ENCODE data around the gene MAGEB17. TPM values are rescaled to one million over a fixed set of nuclear protein-coding genes. Genes with fewer than 3 reads are reported as not detected.

MAGEB17 gene
- polyA plus RNA-seq, 2 of the 4 experiments (the other 2 are of a cell fraction): not detected

DNA sequence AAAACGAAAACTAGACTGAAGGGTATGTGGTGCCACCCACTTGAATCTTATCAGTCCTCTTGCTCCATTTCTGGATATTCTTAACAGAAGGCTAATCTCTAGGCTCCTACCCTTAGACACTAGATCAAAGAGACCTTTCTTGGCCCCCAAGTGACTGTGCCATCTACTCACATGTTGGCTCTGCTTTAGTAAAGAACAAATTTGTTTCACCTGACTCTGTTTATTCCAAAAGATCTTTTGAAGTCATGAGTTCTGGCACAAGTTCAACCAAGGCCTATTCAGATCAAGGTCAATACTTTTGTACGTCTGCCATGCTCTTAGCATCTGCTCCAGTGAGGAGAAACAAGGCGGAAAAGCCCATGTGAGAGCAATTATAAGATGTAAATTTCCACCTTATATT is 37.3 kb downstream of the MAGEB17 start:
- Histone ChIP-seq H3K4me1 (no peaks in the 10 kb centered on the region), H3K4me3 (no peak overlapping the region), H3K9me3 (no peaks in the 10 kb centered on the region), H3K27ac (no peak overlapping the region), H3K4me2 (no peak overlapping the region)
- ChIA-PET POLR2A (no interaction called here), CTCF (no interaction called here)
- no peak for ATAC-seq
- no peak for TF ChIP-seq POLR2A (IDR thresholded peaks at IDR 0.05; ENCODE audit: low read length)
- no peak for TF ChIP-seq RFX5 (IDR thresholded peaks at IDR 0.05)
- no peak for TF ChIP-seq KDM5A (IDR thresholded peaks at IDR 0.05)
- TF ChIP-seq POLR2AphosphoS2 (conservative IDR thresholded peaks at IDR 0.05; ENCODE audit: low read length): no peak
- no peak for TF ChIP-seq HOXB5 (CRISPR knock-in tag; IDR thresholded peaks at IDR 0.05)
- no peak for TF ChIP-seq TP53 (CRISPR knock-in tag; IDR thresholded peaks at IDR 0.05)
- TF ChIP-seq, protein P1, sequence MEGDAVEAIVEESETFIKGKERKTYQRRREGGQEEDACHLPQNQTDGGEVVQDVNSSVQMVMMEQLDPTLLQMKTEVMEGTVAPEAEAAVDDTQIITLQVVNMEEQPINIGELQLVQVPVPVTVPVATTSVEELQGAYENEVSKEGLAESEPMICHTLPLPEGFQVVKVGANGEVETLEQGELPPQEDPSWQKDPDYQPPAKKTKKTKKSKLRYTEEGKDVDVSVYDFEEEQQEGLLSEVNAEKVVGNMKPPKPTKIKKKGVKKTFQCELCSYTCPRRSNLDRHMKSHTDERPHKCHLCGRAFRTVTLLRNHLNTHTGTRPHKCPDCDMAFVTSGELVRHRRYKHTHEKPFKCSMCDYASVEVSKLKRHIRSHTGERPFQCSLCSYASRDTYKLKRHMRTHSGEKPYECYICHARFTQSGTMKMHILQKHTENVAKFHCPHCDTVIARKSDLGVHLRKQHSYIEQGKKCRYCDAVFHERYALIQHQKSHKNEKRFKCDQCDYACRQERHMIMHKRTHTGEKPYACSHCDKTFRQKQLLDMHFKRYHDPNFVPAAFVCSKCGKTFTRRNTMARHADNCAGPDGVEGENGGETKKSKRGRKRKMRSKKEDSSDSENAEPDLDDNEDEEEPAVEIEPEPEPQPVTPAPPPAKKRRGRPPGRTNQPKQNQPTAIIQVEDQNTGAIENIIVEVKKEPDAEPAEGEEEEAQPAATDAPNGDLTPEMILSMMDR (IDR thresholded peaks at IDR 0.05): no peak
- no peak for TF ChIP-seq KDM1A (IDR thresholded peaks at IDR 0.05; ENCODE audit: low read depth)
- no peak for TF ChIP-seq BHLHE40 (IDR thresholded peaks at IDR 0.05; ENCODE audit: low read depth, low read length)
- TF ChIP-seq, protein P2, sequence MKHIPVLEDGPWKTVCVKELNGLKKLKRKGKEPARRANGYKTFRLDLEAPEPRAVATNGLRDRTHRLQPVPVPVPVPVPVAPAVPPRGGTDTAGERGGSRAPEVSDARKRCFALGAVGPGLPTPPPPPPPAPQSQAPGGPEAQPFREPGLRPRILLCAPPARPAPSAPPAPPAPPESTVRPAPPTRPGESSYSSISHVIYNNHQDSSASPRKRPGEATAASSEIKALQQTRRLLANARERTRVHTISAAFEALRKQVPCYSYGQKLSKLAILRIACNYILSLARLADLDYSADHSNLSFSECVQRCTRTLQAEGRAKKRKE (CRISPR knock-in tag; IDR thresholded peaks at IDR 0.05; ENCODE audit: low read depth): no peak
- no peak for TF ChIP-seq CHD4 (IDR thresholded peaks at IDR 0.05; ENCODE audit: borderline replicate concordance)
- no peak for DNase-seq (ENCODE audit: low read depth in 1 of 2, low spot score in 1 of 2)
- no peak for FAIRE-seq
- 54% methylated on average over 3 of the region's 3 CpGs for WGBS (ENCODE audit: missing lambda C conversion rate)

DNA sequence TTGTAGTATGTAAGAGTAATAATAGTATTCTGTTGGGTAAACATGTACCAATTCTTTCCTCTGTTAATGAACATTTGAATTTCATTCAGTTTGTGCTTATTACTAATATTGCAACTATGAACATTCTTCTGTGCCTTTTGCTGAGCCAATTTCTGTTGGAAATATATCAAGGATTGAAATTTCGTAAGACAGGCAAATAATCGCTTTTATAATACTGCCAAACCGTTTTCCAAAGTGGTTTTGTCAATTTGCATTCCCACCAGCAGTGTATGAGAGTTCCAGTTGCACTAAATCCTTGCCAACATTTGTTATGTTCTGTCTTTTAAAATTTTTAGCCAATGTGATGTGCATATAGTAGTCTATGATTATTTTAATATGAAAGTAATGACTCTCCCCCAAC is 38.6 kb downstream of the MAGEB17 start:
- 24% methylated on average over 3 of the region's 3 CpGs for WGBS (ENCODE audit: missing lambda C conversion rate)
- ATAC-seq (no peak), DNase-seq (ENCODE audit: low read depth in 1 of 2, low spot score in 1 of 2) (no peak), FAIRE-seq (no peak)
- POLR2A ChIA-PET: no interaction called here
- H3K4me1 ChIP-seq: no peaks in the 10 kb centered on the region
- H3K4me3 ChIP-seq: no peak overlapping the region
- TF ChIP-seq PHF8 (IDR thresholded peaks at IDR 0.05; ENCODE audit: borderline replicate concordance, low read depth): no peak
- no peak for TF ChIP-seq HEYL (CRISPR knock-in tag; IDR thresholded peaks at IDR 0.05)
- TF ChIP-seq, protein P3, sequence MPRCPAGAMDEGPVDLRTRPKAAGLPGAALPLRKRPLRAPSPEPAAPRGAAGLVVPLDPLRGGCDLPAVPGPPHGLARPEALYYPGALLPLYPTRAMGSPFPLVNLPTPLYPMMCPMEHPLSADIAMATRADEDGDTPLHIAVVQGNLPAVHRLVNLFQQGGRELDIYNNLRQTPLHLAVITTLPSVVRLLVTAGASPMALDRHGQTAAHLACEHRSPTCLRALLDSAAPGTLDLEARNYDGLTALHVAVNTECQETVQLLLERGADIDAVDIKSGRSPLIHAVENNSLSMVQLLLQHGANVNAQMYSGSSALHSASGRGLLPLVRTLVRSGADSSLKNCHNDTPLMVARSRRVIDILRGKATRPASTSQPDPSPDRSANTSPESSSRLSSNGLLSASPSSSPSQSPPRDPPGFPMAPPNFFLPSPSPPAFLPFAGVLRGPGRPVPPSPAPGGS (IDR thresholded peaks at IDR 0.05): no peak
- TF ChIP-seq EHF (CRISPR knock-in tag; IDR thresholded peaks at IDR 0.05): no peak
- TF ChIP-seq, protein P4, sequence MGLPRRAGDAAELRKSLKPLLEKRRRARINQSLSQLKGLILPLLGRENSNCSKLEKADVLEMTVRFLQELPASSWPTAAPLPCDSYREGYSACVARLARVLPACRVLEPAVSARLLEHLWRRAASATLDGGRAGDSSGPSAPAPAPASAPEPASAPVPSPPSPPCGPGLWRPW (IDR thresholded peaks at IDR 0.05): no peak
- no peak for TF ChIP-seq POLR2AphosphoS2 (conservative IDR thresholded peaks at IDR 0.05; ENCODE audit: low read length)
- no peak for TF ChIP-seq HOXB13 (CRISPR knock-in tag; IDR thresholded peaks at IDR 0.05; ENCODE audit: low read depth)
- TF ChIP-seq TP53 (CRISPR knock-in tag; IDR thresholded peaks at IDR 0.05): no peak
- TF ChIP-seq RCOR1 (IDR thresholded peaks at IDR 0.05; ENCODE audit: low read depth, low read length): no peak
- TF ChIP-seq POLR2A (IDR thresholded peaks at IDR 0.05; ENCODE audit: low read length): no peak
- TF ChIP-seq, protein P1 (IDR thresholded peaks at IDR 0.05): no peak
- TF ChIP-seq CBX8 (IDR thresholded peaks at IDR 0.05): no peak
- no peak overlapping the region for H3K27ac ChIP-seq
- no peaks in the 10 kb centered on the region for H3K9me3 ChIP-seq
- no peak overlapping the region for H3K4me2 ChIP-seq
- CTCF ChIA-PET: no interaction called here

All from A549 (cell line).